Left colon (tissue), 2 donors: Measurements from ENCODE around the gene HNRNPR. TPM values are rescaled to one million over a fixed set of nuclear protein-coding genes. Genes with fewer than 3 reads are reported as not detected.
"Not testable (repeated sequence)": the region's sequence is repeated elsewhere in the genome, so short reads cannot be mapped to it uniquely, and the experiment has no call there.

Source experiments
- ATAC-seq: fragments of 200-7000 bp; cut with Tn5 transposase; one replicate; pipeline ENCODE4 v1.9.1; 2020; ENCODE audit warnings: mild to moderate bottlenecking, moderate library complexity
- DNase-seq, 2 donors: peaks; one replicate each; pipeline ENCODE4 v3.0.0-alpha.2; 2020
- intact Hi-C, 2 donors: fragments of 100-400 bp; cut with DNase I in 1 of 2; cut with micrococcal nuclease in 1 of 2; formaldehyde crosslinking; loops; one replicate each; pipeline versions ENCODE4 v1.11.2 to v1.14.0; 2022; cut with DNase I, micrococcal nuclease
- long read RNA-seq: library from polyadenylated mRNA; unstranded; transcript quantifications from one replicate; pipeline ENCODE4 v2.0.0, GENCODE V29; 2021
- total RNA-seq, 2 donors: library from RNA; stranded (reverse); fragmentation: NEBNext Ultra II Directional; extraction: Animal tissue kit (Norgen Biotek cat#: 25700); gene quantifications; one replicate each; pipeline ENCODE4 v1.2.1, GENCODE V29; 2021
- donor health status: DM: no; HTN: no; CAD: no.
- donor health status: DM: yes; HTN: yes; CAD: no.

Gene HNRNPR
- 100 to 1,000 TPM in 1 of 2 donors, 10 to 100 TPM in 1; 78.8 to 107 TPM for total RNA-seq
- long read RNA-seq, full-length matches to known transcripts = 88 of 257 reads
- long read RNA-seq, partial matches to known transcripts = 149 of 257 reads
- long read RNA-seq, other reads (novel, unspliced or antisense) = 20 of 257 reads

GRCh38 chr1:23344111-23344986, at the start of gene HNRNPR:
HNRNPR (minus strand) TSS chr1:23344284; CDS start chr1:23341008, 3,276 bp downstream.
- intact Hi-C loops = no loop called here
- ATAC-seq = peak; percentile 92
- peak; percentile 100 for DNase-seq

- intact Hi-C loops = no loop called here
- DNase-seq (peak; percentile 33 to 42), ATAC-seq (peak; percentile 23)
Observed at GRCh38 chr1:23393706-23394105, 49.6 kb upstream of the HNRNPR start.

- ATAC-seq (peak; percentile 24), DNase-seq (no peak)
- intact Hi-C loops = no loop called here
Observed at GRCh38 chr1:23392125-23392855, 48.2 kb upstream of the HNRNPR start.

- intact Hi-C loops = no loop called here
- ATAC-seq (no peak), DNase-seq (no peak)
Observed at GRCh38 chr1:23389837-23390321, 45.8 kb upstream of the HNRNPR start.

- no peak for ATAC-seq
- intact Hi-C loops = no loop called here
Observed at GRCh38 chr1:23387494-23387893, 43.4 kb upstream of the HNRNPR start.

GRCh38 chr1:23385119-23385621, 41.1 kb upstream of the HNRNPR start:
- DNase-seq (no peak), ATAC-seq (no peak)
- intact Hi-C loops = no loop called here

More at GRCh38 chr1:23387494-23387893, 43.4 kb upstream of the HNRNPR start:
- no peak for DNase-seq

- intact Hi-C loops = no loop called here
- ATAC-seq = peak; percentile 81
- no peak for DNase-seq
Observed at GRCh38 chr1:23384312-23385058, 40.4 kb upstream of the HNRNPR start.

- intact Hi-C loops = no loop called here
- DNase-seq (no peak), ATAC-seq (no peak)
Observed at GRCh38 chr1:23383577-23384311, 39.7 kb upstream of the HNRNPR start.

- intact Hi-C loops = no loop called here
- ATAC-seq = no peak
Observed at GRCh38 chr1:23381233-23381885, 37.3 kb upstream of the HNRNPR start.

GRCh38 chr1:23380719-23381118, 36.6 kb upstream of the HNRNPR start:
- no peak for ATAC-seq
- intact Hi-C loops = no loop called here
- DNase-seq = no peak

More at GRCh38 chr1:23381233-23381885, 37.3 kb upstream of the HNRNPR start:
- no peak for DNase-seq

- intact Hi-C loops, ATAC-seq, DNase-seq: not testable (repeated sequence)
Observed at GRCh38 chr1:23380236-23380635, 36.2 kb upstream of the HNRNPR start.

GRCh38 chr1:23376890-23377811, 33.1 kb upstream of the HNRNPR start:
- peak in 1 of 2 donors; percentile 48 for DNase-seq
- intact Hi-C loops = no loop called here
- peak; percentile 75 for ATAC-seq

GRCh38 chr1:23374079-23374735, 30.1 kb upstream of the HNRNPR start:
- DNase-seq, ATAC-seq, intact Hi-C loops: not testable (repeated sequence)

- intact Hi-C loops = no loop called here
- no peak for ATAC-seq
- DNase-seq = no peak
Observed at GRCh38 chr1:23371987-23372880, 28.1 kb upstream of the HNRNPR start.
